NCI-H2196 treated with DMSO at 0.1 percent for 48 hours (cell line): Measurements from ENCODE around the gene ZNF792.
"Not testable (repeated sequence)": the region's sequence is repeated elsewhere in the genome, so short reads cannot be mapped to it uniquely, and the experiment has no call there.

Experiments
- DNase-seq: peaks from one replicate; lab custom pipeline; 2025; ENCODE audit not compliant: unreplicated experiment; lab: John Stamatoyannopoulos, UW

ZNF792 gene

GRCh38 chr19:34926361-34926684 lies 37.7 kb downstream of the ZNF792 start:
- DNase-seq: no peak

- no peak for DNase-seq
These were observed 38.7 kb downstream of the ZNF792 start for GRCh38 chr19:34925278-34925855.

- not testable (repeated sequence) for DNase-seq
These were observed 43.8 kb downstream of the ZNF792 start for GRCh38 chr19:34920090-34920786.

- no peak for DNase-seq
These were observed 45.8 kb downstream of the ZNF792 start for GRCh38 chr19:34918190-34918589.

GRCh38 chr19:34917144-34917543 lies 46.9 kb downstream of the ZNF792 start:
- DNase-seq: not testable (repeated sequence)

GRCh38 chr19:34910770-34911169 lies 53.3 kb downstream of the ZNF792 start:
- DNase-seq: no peak
